DOHH2 (cell line): ENCODE measurements around the gene IQSEC3.

Experiments
- CTCF ChIP-seq: fragments of 200-600 bp; sonication (generic); IDR thresholded peaks from one replicate; pipeline ENCODE4 v1.5.1; 2014; ENCODE audit warnings: antibody characterized with exemption, mild to moderate bottlenecking, low read depth, low read length; ENCODE audit not compliant: poor library complexity, severe bottlenecking
- EZH2phosphoT487 ChIP-seq: fragments of 200-600 bp; sonication (generic); IDR thresholded peaks from 2 replicates; pipeline ENCODE4 v1.6.1; 2017; ENCODE audit warnings: borderline replicate concordance, mild to moderate bottlenecking, antibody characterized with exemption, low read length, moderate library complexity, mixed read lengths

- TF ChIP-seq CTCF: no peak
- TF ChIP-seq EZH2phosphoT487: no peak
Observed at GRCh38 chr12:160858-161257, 94.3 kb downstream of the IQSEC3 start.
